ENCODE data around the gene PPP1R15A. TPM values are rescaled to one million over a fixed set of nuclear protein-coding genes. Genes with fewer than 3 reads are reported as not detected.
"Not testable (repeated sequence)": the region's sequence is repeated elsewhere in the genome, so short reads cannot be mapped to it uniquely, and the experiment has no call there.

The PPP1R15A gene
- total RNA-seq, 1 donor = 45.8 TPM

DNA sequence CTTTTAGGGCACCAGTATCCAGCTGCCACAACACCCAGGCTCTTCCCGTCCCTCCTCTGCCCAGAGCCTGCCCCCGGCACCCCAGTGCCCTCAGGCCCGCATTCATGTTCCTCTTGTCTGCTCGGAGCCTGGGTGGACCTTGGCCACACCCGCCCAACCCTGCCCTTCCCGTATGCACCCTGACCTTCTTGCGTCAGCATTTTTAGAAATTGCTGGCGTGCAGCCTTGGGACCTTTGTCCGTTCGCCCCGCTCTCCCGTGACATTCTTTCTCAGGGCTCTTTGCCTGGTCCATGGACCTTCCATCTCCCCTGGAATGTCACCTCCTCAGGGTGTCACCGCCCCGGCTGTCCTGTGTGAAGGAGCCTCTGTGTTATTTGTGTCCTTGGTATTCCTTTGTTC lies 35.5 kb downstream of the PPP1R15A start:
- H3K4me3 ChIP-seq (ENCODE audit: low read depth, low read length) = no peak overlapping the region
- DNase-seq (ENCODE audit: low read depth) = no peak
- TF ChIP-seq, protein P1, sequence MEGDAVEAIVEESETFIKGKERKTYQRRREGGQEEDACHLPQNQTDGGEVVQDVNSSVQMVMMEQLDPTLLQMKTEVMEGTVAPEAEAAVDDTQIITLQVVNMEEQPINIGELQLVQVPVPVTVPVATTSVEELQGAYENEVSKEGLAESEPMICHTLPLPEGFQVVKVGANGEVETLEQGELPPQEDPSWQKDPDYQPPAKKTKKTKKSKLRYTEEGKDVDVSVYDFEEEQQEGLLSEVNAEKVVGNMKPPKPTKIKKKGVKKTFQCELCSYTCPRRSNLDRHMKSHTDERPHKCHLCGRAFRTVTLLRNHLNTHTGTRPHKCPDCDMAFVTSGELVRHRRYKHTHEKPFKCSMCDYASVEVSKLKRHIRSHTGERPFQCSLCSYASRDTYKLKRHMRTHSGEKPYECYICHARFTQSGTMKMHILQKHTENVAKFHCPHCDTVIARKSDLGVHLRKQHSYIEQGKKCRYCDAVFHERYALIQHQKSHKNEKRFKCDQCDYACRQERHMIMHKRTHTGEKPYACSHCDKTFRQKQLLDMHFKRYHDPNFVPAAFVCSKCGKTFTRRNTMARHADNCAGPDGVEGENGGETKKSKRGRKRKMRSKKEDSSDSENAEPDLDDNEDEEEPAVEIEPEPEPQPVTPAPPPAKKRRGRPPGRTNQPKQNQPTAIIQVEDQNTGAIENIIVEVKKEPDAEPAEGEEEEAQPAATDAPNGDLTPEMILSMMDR (IDR thresholded peaks at IDR 0.05; ENCODE audit: insufficient read depth, low read length) = no peak

DNA sequence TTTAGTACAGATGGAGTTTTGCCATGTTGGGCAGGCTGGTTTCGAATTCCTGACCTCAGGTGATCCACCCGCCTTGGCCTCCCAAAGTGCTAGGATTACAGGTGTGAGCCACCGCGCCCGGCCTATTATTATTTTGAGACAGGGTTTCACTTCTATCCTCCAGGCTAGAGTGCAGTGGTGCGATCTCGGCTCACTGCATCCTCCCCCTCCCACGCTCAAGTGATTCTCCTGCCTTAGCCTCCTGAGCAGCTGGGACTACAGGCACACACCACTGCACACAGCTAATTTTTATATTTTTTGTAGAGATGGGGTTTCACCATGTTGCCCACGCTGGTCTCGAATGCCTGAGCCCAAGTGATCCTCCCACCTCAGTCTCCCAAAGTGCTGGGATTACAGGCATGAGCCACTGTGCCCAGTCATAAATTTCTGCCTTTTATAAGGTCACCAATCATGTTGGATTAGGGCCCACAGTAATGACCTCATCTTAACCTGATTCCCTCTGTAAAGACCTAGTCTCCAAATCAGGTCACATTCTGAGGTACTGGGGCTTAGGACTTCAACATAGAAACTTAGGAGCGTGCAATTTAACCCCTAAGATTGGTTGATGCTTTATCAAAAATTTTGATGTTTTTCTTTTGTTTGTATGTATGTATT lies 37.3 kb downstream of the PPP1R15A start:
- not testable (repeated sequence) for H3K4me3 ChIP-seq (ENCODE audit: low read depth, low read length); DNase-seq (ENCODE audit: low read depth)

DNA sequence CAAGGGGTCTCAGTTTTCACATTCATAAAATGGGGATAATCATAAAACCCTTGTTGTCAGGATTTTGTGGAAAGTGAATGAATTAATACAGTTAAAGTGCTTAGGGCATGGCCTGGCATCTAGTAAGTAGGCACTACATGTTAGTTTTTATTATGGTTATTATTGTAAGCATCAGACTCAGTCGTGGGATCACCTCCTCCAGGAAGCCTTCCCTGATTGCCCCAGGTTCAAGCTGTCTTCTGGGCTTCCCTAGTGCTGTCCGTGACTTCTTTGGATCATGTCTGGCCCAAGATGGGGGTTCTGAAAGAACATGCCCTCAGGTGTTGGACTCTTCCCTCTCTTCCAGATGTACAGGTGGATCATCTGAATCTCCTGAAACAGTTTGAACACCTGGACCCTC lies 38.6 kb downstream of the PPP1R15A start:
- TF ChIP-seq, protein P1 (IDR thresholded peaks at IDR 0.05; ENCODE audit: insufficient read depth, low read length) = no peak
- DNase-seq (ENCODE audit: low read depth) = no peak
- H3K4me3 ChIP-seq (ENCODE audit: low read depth, low read length) = no peak overlapping the region

DNA sequence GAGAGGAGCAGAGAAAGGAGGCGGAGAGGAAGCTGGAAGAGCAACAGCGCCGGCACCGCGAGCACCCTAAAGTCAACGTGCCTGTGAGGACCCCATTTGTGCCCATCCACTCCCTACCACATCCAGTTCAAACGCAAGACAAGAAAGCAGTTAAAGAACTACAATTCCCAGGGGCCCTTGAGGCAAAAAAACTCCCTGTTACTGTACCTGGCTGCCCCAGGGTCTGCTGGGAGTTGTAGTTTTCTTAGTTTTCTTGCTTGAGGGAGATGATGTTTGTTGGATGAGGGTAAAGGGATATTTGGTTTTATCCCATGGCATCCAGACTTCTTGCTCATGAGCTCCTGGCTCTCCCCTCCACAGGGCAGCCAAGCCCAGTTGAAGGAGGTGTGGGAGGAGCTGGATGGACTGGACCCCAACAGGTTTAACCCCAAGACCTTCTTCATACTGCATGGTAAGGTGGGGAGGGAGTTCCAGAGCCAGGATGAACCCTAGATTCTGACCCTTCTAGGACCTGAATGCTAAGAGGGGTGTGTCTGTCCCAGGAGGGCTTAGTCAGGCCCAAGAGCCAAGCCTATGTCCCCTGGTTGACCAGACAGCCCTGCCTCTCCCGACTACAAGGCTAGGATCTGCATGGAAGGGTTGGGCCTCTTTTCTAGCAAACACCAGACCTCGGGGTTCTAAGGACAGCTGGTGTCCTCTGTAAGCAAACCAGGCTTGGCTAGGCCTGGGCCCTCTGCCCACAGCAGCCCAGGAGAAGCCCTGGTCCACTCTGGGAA lies 41.1 kb downstream of the PPP1R15A start:
- TF ChIP-seq, protein P1 (IDR thresholded peaks at IDR 0.05; ENCODE audit: insufficient read depth, low read length) = no peak
- no peak overlapping the region for H3K4me3 ChIP-seq (ENCODE audit: low read depth, low read length)
- DNase-seq (ENCODE audit: low read depth) = no peak

DNA sequence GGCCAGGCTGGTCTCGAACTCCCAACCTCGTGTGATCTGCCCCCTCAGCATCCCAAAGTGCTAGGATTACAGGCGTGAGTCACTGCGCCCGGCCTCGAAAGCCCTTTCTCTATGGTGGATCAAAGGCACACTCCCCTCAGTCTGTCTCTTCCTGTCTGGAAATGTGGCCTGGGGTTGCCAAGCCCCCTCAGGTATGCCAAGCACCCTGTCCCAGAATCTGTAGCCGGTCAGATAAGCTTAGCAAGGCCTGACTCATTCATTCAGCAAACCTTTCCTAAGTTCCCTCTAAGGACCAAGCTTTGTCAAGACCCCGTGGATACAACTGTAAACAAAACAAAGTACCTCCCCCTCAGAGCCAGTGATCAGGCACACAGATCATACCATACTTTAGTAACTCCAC lies 42.0 kb downstream of the PPP1R15A start:
- TF ChIP-seq, protein P1 (IDR thresholded peaks at IDR 0.05; ENCODE audit: insufficient read depth, low read length) = no peak
- DNase-seq (ENCODE audit: low read depth) = no peak
- H3K4me3 ChIP-seq (ENCODE audit: low read depth, low read length) = no peak overlapping the region

DNA sequence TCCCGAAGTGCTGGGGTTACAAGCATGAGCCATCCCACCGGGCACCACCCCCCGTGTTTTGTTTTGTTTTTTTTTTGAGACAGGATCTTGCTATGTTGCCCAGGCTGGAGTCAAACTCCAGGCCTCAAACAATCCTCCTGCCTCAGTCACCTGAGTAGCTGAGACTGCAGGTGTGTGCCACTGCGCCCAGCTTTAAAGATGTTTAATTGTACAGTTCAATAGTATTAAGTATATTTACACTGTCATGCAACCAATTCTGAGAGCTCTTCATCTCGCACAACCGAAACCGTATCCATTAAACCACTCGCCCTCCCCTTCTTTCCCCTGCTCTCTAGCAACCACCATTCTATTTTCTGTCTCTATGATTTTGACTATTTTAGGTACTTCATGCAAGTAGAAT lies 43.5 kb downstream of the PPP1R15A start:
- no peak for DNase-seq (ENCODE audit: low read depth)
- TF ChIP-seq, protein P1 (IDR thresholded peaks at IDR 0.05; ENCODE audit: insufficient read depth, low read length) = no peak
- H3K4me3 ChIP-seq (ENCODE audit: low read depth, low read length) = no peak overlapping the region

DNA sequence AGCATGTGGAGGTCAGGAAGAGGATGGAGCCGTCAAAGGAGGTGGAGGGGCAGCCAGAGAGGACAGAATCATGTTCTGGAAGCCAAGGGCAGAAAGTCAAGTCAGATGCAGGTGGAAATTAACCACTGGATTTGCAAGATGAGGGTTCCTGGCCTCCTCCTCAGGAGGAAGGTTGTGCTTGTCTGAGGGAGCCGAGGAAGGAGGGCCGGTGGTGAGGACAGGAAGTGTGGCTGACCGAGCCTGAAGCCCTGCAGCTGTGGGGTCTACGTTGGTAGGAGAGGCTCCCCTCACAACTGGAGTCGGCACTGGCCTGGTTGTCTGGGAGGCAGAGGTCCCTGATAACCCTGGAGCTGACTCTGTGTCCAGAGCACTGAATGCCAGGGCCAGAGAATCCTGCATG lies 45.9 kb downstream of the PPP1R15A start:
- no peak for DNase-seq (ENCODE audit: low read depth)
- TF ChIP-seq, protein P1 (IDR thresholded peaks at IDR 0.05; ENCODE audit: insufficient read depth, low read length) = no peak
- H3K4me3 ChIP-seq (ENCODE audit: low read depth, low read length) = no peak overlapping the region
